NCI-H2196 (cell line): ENCODE measurements around the gene ARMC9.
"Not testable (repeated sequence)": the region's sequence is repeated elsewhere in the genome, so short reads cannot be mapped to it uniquely, and the experiment has no call there.

Experiments
- DNase-seq: peaks from one replicate; lab custom pipeline; 2025; ENCODE audit not compliant: unreplicated experiment; lab: John Stamatoyannopoulos, UW

Gene ARMC9

GRCh38 chr2:231241755-231242507 is 43.5 kb downstream of the ARMC9 start:
- no peak for DNase-seq

DNA sequence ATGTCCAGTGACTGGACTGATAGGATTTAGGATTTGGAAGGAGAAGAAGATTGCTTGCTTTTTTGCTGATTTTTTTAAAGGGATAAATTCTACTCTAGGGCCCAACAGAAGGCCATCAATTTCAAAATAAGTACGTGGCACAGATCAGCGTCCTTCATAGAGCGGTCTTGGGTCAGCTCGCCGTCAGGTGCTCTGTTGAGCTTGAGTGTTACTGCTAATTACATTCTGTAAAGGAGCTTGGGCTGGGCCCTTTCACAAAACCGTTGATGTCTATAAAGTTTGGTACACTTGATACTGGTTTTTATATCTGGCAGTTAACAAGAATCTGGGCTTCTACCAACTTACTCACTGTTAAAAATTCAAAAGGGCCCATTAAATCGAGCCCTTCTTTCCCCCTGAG is 45.4 kb downstream of the ARMC9 start:
- no peak for DNase-seq

GRCh38 chr2:231244382-231245248 is 46.2 kb downstream of the ARMC9 start:
- DNase-seq, result no peak

- DNase-seq, result peak; percentile 72
Measured at GRCh38 chr2:231245249-231246094, 47.0 kb downstream of the ARMC9 start.

DNA sequence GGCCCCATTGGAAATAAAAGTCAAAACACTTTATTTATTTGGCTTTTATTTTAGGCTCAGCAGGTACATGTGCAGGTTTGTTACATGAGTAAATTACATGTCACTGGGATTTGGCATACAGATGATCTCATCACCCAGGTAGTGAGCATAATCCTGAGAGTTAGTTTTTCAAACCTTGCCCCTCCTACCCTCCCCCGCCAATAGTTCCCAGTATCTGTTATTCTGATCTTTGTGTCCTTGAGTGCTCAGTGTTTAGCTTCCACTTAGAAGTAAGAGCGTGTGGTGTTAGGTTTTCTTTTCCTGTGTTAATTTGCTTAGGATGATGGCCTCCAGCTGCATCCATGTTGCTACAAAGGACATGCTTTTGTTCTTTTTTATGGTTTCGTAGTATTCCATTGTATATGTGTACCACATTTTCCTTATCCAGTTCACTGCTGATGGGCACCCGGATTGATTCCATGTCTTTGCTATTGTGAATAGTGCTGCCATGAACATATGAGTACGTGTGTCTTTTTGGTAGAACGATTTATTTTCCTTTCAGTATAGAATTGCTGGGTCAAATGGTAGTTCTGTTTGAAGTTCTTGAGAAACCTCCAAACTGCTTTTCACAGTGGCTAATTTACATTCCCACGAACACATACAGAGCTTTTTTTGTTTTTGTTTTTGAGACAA is 47.9 kb downstream of the ARMC9 start:
- DNase-seq, result peak; percentile 69

DNA sequence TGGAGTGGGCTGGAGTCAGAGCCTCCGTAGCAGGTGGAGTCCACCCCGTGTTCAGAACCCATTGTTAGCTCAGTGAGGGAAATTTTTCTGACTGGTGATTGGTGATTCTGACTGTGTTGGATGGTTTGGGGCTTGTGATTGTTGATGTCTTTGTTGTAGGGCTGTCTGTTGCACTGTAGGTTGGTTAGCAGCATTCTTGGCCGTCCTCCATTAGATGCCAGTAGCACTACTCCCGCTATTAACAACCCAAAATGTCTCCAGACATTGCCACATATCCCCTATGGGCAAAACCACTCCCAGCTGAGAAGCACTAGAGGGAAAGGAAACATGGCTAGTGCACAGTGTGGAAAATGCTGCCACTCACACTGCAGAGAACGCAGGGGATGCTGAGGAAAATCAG is 51.7 kb downstream of the ARMC9 start:
- DNase-seq, result no peak

GRCh38 chr2:231250698-231251097 is 52.3 kb downstream of the ARMC9 start:
- no peak for DNase-seq

- not testable (repeated sequence) for DNase-seq
Measured at GRCh38 chr2:231253292-231253691, 54.9 kb downstream of the ARMC9 start.

- DNase-seq, result no peak
Measured at GRCh38 chr2:231256494-231256893, 58.1 kb downstream of the ARMC9 start.

DNA sequence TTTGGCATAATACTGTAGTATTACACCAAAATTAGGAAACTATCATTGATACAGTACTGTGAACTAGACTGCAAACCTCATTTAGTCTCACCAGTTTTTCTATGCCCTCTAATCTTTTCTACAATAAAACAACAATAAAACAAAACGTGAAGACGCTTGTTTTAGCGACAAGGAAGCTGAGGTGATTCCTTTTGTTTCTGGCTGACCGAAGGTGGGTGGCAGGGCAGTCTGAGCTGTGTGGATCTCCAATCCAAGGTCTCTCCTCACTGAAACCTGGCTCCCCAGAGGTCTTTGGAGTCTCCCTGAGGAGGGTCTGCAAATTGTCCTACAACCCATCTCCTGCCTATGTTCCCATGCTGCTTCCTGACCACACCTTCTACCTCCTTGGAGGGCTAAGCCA is 59.3 kb downstream of the ARMC9 start:
- DNase-seq, result no peak

DNA sequence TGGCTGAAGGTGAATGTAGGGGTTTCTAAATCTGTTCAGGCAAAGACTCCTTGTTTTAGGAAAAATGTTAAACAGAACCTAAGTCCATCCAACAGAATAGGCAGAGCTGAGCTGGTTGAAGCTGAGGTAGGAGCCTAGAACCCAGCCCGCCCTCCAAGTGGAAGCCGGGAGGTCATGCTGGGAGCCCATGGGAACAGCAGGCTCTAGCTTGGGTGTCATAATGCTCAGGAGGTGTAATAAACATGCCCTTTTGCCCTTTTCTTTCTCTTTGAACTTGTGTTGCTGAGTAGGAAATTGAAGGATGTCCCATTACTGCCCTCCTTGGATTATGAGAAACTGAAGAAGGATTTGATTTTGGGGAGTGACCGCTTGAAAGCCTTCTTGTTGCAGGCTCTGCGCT is 60.3 kb downstream of the ARMC9 start:
- no peak for DNase-seq

- DNase-seq, result no peak
Measured at GRCh38 chr2:231259104-231259503, 60.7 kb downstream of the ARMC9 start.

DNA sequence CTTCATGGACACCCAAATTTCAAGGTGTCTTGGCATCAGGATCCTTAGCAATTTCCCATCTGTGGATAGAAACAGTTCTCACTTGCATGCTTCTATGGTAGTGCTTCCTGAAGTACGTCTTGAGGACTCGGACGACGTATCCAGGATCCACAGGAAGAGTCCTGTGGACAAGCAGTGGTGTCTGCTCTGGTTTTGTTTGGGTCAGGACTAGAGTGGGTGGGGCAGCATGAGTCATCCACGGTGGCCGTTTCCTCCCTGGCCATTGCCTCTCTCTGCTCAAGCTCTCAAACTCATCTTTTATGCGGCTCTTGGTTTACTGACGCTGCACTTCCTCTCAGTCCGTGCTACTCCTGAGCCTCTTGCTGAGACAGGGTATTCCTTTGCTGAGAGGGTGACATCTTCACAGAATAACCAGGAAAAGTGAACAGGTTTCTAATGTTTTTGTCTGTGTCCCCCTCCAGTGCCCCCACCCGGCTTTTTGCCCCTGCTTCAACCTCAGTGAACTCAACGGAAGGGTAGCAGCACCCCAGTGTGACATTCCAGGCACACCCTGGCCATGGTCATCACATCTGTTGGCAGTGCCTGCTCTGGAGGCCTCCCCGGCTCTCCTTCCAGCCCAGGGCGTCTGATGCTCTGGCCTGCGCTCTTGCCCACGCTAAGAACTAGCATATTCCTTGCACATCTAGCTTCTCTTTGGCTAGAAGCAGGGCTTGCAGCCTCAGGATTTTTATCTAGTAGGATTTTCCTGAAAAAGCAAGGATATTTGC is 62.2 kb downstream of the ARMC9 start:
- DNase-seq, result no peak

DNA sequence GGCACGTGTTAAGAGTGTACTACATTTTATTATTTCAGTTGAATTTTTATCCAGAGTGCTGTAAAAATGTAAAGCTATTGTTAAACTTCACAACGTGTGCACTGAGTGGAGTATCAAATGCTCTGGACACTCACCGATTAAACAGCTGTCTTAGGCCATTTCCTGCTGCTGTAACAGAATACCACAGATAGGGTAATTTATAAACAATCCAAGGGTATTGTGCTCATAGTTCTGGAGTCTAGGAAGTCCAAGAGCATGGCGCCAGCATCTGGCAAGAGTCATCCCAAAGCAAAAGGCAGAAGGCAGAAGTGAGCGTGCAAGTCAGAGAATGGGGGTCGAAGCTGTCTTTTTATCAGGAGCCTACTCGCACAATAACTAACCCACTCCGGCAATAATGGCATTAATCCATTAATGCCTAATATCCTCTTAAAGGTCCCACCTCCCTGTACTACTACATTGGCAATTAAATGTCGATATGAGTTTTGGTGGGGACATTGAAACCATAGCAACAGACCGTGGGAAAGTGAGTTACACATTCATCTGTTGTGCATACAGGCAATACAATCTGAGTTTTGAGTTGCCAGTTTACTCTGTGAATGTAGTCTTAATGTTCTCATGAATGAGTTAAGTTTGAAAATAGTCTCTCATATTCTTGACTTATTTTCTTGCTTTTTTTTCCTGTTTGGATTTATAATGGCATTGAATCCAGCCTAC is 64.8 kb downstream of the ARMC9 start:
- DNase-seq, result peak; percentile 80

DNA sequence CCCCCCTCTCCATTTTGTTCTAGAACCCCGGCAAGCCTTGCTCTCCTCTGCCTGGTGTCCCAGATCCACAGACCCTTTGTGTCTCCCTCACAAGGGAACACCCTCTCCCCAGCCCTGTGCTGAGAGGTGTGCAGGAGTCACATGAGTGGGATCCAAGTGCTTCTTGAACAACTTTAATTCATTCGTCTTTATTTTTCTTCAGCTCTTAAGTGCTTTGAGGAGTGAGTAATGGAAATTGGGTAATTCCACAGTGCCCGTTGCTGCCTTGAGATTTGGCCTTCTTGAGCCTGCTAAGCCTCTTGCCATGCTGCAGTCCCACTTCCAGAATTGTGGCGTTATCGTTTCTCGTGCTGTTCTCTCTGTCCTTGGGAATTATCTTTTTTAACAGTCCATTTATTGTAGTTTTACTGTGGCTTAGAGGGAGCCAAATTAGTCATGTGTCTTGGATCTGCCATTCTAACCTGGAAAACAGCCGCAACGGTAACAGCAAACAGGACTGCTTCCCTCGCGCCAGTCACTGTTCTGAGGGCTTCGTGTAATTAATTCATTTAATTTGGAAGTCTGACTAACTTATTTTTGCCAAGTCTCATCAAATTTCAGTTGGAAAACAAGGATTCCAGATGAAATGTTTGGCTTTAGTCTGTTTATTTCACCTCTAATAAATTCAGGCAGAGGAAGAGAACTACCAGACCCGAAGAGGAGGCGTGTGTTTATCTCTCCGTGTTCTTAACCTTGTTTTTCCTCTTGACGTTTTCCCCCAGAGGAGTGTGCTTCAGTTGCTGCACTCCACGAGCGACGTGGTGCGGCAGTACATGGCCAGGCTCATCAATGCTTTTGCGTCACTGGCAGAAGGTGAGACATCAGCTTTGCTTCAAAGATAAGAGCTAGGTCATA is 72.0 kb downstream of the ARMC9 start:
- DNase-seq, result no peak

DNA sequence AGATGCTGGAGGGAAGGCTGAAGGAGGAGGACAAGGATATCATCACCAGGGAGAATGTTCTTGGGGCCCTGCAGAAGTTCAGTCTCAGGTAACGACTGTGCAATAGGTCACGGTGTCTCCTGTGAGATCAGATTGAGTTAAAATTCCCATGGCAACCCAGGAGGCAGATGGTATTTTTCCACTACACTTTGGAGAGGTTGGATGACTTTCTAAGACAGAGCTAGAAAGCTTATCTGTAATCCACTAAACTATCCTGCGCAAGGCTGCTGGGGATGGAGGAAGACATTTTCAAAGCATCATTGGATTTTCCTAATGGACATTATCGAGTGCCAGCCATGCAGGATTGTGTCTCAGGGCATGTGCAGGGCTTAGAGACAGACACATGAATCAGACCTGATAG is 74.6 kb downstream of the ARMC9 start:
- no peak for DNase-seq

- DNase-seq, result no peak
Measured at GRCh38 chr2:231276987-231277386, 78.6 kb downstream of the ARMC9 start.

GRCh38 chr2:231277962-231278361 is 79.5 kb downstream of the ARMC9 start:
- DNase-seq, result no peak
